KOPT-K1 (cell line): ENCODE data around the gene TTC5.
"Not testable (repeated sequence)": the region's sequence is repeated elsewhere in the genome, so short reads cannot be mapped to it uniquely, and the experiment has no call there.

Experiments used
- H3K27ac ChIP-seq: fragments of 200-600 bp; sonication (generic); 2 replicates; pipeline ENCODE4 v1.5.1; 2016; ENCODE audit warnings: antibody characterized with exemption, mild to moderate bottlenecking, low read depth, low read length; ENCODE audit not compliant: poor library complexity, severe bottlenecking
- H3K36me3 ChIP-seq: fragments of 200-600 bp; sonication (generic); 2 replicates; pipeline ENCODE4 v1.5.1; 2017; ENCODE audit warnings: antibody characterized with exemption, mild to moderate bottlenecking, low read length, moderate library complexity; ENCODE audit not compliant: insufficient read depth
- H3K9me3 ChIP-seq: fragments of 200-600 bp; sonication (generic); 2 replicates; pipeline ENCODE4 v1.5.1; 2017; ENCODE audit warnings: antibody characterized with exemption, low read length, mild to moderate bottlenecking; ENCODE audit not compliant: insufficient read depth, poor library complexity, severe bottlenecking

TTC5 gene

GRCh38 chr14:20305265-20306078, at the start of gene TTC5:
Gene TTC5 (minus strand): TSS chr14:20305951. CDS start chr14:20305937, 14 bp downstream.
- no peaks in the 10 kb centered on the region for H3K9me3 ChIP-seq
- peak within 1 kb of the TSS; percentile 51 for H3K27ac ChIP-seq
- peaks cover 16% of the 10 kb centered on the region; the same call in 1 of the 2 replicates for H3K36me3 ChIP-seq

GRCh38 chr14:20350860-20351259, 45.1 kb upstream of the TTC5 start:
- peaks cover 97% of the 10 kb centered on the region for H3K36me3 ChIP-seq
- H3K9me3 ChIP-seq, result no peaks in the 10 kb centered on the region
- no peak overlapping the region for H3K27ac ChIP-seq

- H3K27ac ChIP-seq, result no peak overlapping the region
- H3K9me3 ChIP-seq, result no peaks in the 10 kb centered on the region
- H3K36me3 ChIP-seq, result peaks cover 98% of the 10 kb centered on the region
Measured at GRCh38 chr14:20350282-20350681, 44.5 kb upstream of the TTC5 start.

DNA sequence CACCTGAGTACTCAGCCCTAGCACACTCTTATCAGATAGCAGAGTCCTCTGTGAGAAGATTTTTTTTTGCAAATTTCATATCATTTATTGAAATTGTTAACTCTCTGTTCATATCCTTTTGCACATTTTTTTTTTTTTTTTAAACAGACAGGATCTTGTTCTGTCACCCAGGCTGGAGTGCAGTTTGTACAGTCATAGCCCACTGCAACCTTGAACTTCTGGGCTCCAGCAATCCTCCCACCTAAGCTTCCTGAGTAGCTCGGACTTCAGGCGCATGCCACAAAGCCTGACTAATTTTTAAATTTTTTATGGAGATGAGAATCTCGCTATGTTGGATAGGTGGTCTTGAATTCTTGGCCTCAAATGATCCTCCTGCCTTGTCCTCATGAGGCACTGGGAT, 42.0 kb upstream of the TTC5 start:
- peaks cover 78% of the 10 kb centered on the region for H3K36me3 ChIP-seq
- no peak overlapping the region for H3K27ac ChIP-seq
- no peaks in the 10 kb centered on the region for H3K9me3 ChIP-seq

GRCh38 chr14:20346713-20347112, 41.0 kb upstream of the TTC5 start:
- H3K9me3 ChIP-seq, result no peaks in the 10 kb centered on the region
- H3K36me3 ChIP-seq, result peaks cover 68% of the 10 kb centered on the region
- H3K27ac ChIP-seq, result no peak overlapping the region

- Histone ChIP-seq H3K9me3 (no peaks in the 10 kb centered on the region), H3K27ac (no peak overlapping the region), H3K36me3 (peaks cover 55% of the 10 kb centered on the region)
Measured at GRCh38 chr14:20345366-20345765, 39.6 kb upstream of the TTC5 start.

GRCh38 chr14:20343862-20344220, 38.1 kb upstream of the TTC5 start:
- no peaks in the 10 kb centered on the region for H3K9me3 ChIP-seq
- H3K36me3 ChIP-seq, result peaks cover 40% of the 10 kb centered on the region
- peak overlapping the region; percentile 69 for H3K27ac ChIP-seq

- Histone ChIP-seq H3K9me3 (no peaks in the 10 kb centered on the region), H3K36me3 (peaks cover 34% of the 10 kb centered on the region), H3K27ac (peak within 1 kb of the TSS; percentile 69)
Measured at GRCh38 chr14:20343092-20343861, 37.5 kb upstream of the TTC5 start, which contains the start of gene PARP2. Gene PARP2 (plus strand): TSS chr14:20343635. CDS start chr14:20343642, 7 bp downstream.

- no peaks in the 10 kb centered on the region for H3K9me3 ChIP-seq
- no peak overlapping the region for H3K27ac ChIP-seq
Measured at GRCh38 chr14:20341646-20342045, 35.9 kb upstream of the TTC5 start.

DNA sequence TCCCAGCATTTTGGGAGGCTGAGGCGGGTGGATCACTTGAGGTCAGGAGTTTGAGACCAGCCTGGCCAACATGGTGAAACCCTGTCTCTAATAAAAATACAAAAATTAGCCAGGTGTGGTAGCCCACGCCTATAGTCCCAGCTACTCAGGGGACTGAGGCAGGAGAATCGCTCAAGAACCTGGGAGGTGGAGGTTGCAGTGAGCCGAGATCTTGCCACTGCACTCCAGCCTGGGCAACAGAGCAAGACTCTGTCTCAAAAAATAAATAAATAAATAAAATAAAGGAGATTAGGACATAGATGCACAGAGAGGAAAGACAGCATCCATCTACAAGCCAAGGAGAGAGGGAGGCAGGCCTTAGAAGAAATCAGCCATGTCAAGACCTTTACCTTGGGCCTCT, 35.3 kb upstream of the TTC5 start:
- not testable (repeated sequence) for H3K9me3 ChIP-seq, H3K27ac ChIP-seq

More at GRCh38 chr14:20341646-20342045, 35.9 kb upstream of the TTC5 start:
- peaks cover 19% of the 10 kb centered on the region for H3K36me3 ChIP-seq

GRCh38 chr14:20334017-20334416, 28.3 kb upstream of the TTC5 start:
- no peaks in the 10 kb centered on the region for H3K9me3 ChIP-seq
- no peak overlapping the region for H3K27ac ChIP-seq
- peaks cover 4% of the 10 kb centered on the region; the same call in 1 of the 2 replicates for H3K36me3 ChIP-seq

More for the DNA sequence above, 35.3 kb upstream of the TTC5 start:
- peaks cover 13% of the 10 kb centered on the region for H3K36me3 ChIP-seq

- H3K36me3 ChIP-seq, result peaks cover 10% of the 10 kb centered on the region; the same call in 1 of the 2 replicates
- no peaks in the 10 kb centered on the region for H3K9me3 ChIP-seq
- peak overlapping the region; percentile 62 for H3K27ac ChIP-seq
Measured at GRCh38 chr14:20333494-20333841, 27.7 kb upstream of the TTC5 start.

GRCh38 chr14:20332788-20333493, 27.2 kb upstream of the TTC5 start, which contains the start of gene CCNB1IP1:
Gene CCNB1IP1 (minus strand): TSS chr14:20333279. CDS start chr14:20316523, 16,756 bp downstream.
- Histone ChIP-seq H3K9me3 (no peaks in the 10 kb centered on the region), H3K36me3 (peaks cover 14% of the 10 kb centered on the region; the same call in 1 of the 2 replicates), H3K27ac (peak within 1 kb of the TSS; percentile 62)

- Histone ChIP-seq H3K9me3 (no peaks in the 10 kb centered on the region), H3K27ac (peak overlapping the region; percentile 62), H3K36me3 (peaks cover 19% of the 10 kb centered on the region; the same call in 1 of the 2 replicates)
Measured at GRCh38 chr14:20332431-20332787, 26.7 kb upstream of the TTC5 start.
